Rectal smooth muscle tissue (tissue), 1 donor: Measurements from ENCODE around the gene ASB18.

Source experiments
- H3K27ac ChIP-seq: one replicate; pipeline ENCODE4 v1.7.0; 2013; ENCODE audit warnings: low read depth, low read length, inconsistent platforms
- H3K27me3 ChIP-seq: one replicate; pipeline ENCODE4 v1.7.0; 2013; ENCODE audit warnings: low read length; ENCODE audit not compliant: control insufficient read depth, insufficient read depth
- H3K36me3 ChIP-seq: one replicate; pipeline ENCODE4 v1.7.0; 2013; ENCODE audit warnings: low read length; ENCODE audit not compliant: control insufficient read depth, insufficient read depth
- H3K4me1 ChIP-seq: one replicate; pipeline ENCODE4 v1.7.0; 2013; ENCODE audit warnings: low read length; ENCODE audit not compliant: control insufficient read depth, insufficient read depth
- H3K4me3 ChIP-seq: one replicate; pipeline ENCODE4 v1.7.0; 2013; ENCODE audit warnings: low read length
- H3K9ac ChIP-seq: one replicate; pipeline ENCODE4 v1.7.0; 2013; ENCODE audit warnings: low read length

Gene ASB18

GRCh38 chr2:236173036-236173728 lies 91.0 kb downstream of the ASB18 start:
- Histone ChIP-seq H3K36me3 (no peaks in the 10 kb centered on the region), H3K27me3 (peaks cover 61% of the 10 kb centered on the region), H3K4me3 (no peak overlapping the region), H3K27ac (no peak overlapping the region), H3K9ac (no peak overlapping the region), H3K4me1 (no peaks in the 10 kb centered on the region)

- H3K9ac ChIP-seq: no peak overlapping the region
- peaks cover 54% of the 10 kb centered on the region for H3K27me3 ChIP-seq
- H3K4me1 ChIP-seq: no peaks in the 10 kb centered on the region
- H3K4me3 ChIP-seq: no peak overlapping the region
- H3K27ac ChIP-seq: no peak overlapping the region
- no peaks in the 10 kb centered on the region for H3K36me3 ChIP-seq
Observed at GRCh38 chr2:236172255-236173035, 91.8 kb downstream of the ASB18 start.

- H3K27ac ChIP-seq: no peak overlapping the region
- H3K4me3 ChIP-seq: no peak overlapping the region
- H3K9ac ChIP-seq: no peak overlapping the region
- peaks cover 57% of the 10 kb centered on the region for H3K27me3 ChIP-seq
- H3K4me1 ChIP-seq: peaks cover 3% of the 10 kb centered on the region
- H3K36me3 ChIP-seq: no peaks in the 10 kb centered on the region
Observed at GRCh38 chr2:236171680-236172254, 92.4 kb downstream of the ASB18 start.

- peaks cover 61% of the 10 kb centered on the region for H3K27me3 ChIP-seq
- H3K4me3 ChIP-seq: no peak overlapping the region
- peaks cover 4% of the 10 kb centered on the region for H3K4me1 ChIP-seq
Observed at GRCh38 chr2:236171181-236171679, 93.0 kb downstream of the ASB18 start.

DNA sequence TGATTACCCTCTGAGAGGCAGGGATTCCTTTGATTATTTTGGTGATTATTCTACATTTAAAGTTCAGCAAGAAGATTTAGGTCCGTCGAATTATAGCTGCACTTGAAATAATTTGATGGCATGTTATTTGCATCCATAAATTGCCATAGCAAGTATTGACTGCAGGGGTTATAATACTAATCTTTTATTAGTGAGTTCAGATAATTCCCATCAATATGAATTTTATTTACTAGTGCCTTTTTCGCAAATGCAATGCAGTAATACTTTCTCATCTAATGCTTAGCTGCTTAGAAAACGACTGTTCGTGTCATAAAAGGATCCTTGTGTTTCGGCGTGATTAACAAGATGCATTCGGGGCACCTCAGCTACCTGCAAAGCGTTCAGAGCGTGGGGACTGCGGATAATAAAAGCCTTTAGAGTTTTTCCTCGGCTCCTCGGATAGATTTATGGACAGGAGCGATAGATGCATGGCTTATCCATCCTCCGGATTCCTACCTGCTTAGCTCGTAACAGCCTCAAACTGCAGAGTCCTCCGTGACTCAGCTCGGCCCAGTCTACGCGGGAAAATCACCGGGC lies 93.5 kb downstream of the ASB18 start:
- no peak overlapping the region for H3K9ac ChIP-seq
- no peak overlapping the region for H3K4me3 ChIP-seq
- peaks cover 64% of the 10 kb centered on the region for H3K27me3 ChIP-seq
- no peak overlapping the region for H3K27ac ChIP-seq
- H3K4me1 ChIP-seq: peaks cover 5% of the 10 kb centered on the region
- no peaks in the 10 kb centered on the region for H3K36me3 ChIP-seq

More at GRCh38 chr2:236171181-236171679, 93.0 kb downstream of the ASB18 start:
- no peaks in the 10 kb centered on the region for H3K36me3 ChIP-seq
- H3K9ac ChIP-seq: no peak overlapping the region
- no peak overlapping the region for H3K27ac ChIP-seq

DNA sequence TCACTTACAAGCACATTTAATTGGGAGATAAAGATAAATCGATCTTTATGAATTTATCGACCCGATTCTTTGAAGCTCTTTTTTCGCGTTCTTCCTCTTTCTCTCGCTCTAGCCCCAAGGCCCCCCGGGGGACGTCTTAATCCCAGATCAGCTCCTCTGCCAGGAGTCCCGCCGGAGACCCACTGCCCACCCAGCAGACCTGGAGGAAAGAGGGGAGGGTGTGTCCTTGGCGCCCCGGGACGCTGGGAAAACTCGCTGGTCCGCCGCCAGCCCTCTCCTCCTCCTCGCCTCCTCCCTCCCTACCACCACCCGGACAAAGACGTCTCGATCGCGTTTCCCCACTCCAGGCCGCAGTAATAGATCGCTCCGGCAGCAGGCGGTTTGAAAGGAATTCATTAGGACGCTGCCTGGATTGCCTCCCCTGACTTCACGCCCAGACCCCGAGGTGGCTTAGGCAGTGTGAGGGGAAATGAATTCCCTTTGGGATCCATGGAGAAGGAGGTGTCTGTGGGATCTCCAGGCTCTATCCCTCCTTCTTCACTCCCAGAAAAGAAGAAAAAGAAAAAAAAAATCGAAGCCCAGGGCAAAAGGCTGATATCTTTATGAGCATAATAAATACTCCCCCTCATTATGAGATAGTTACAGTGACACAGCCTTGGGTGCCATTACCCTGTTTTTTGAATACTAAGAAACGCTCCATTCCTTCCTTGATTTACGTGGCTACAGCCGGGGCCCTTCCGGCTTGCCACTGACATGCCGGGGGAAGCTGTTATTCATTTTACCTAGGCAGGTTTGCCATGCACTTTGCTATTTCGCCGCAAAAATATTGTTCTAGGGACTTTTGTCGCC lies 94.2 kb downstream of the ASB18 start:
- Histone ChIP-seq H3K4me3 (no peak overlapping the region), H3K27me3 (peaks cover 63% of the 10 kb centered on the region), H3K9ac (no peak overlapping the region), H3K4me1 (peaks cover 6% of the 10 kb centered on the region), H3K27ac (no peak overlapping the region), H3K36me3 (no peaks in the 10 kb centered on the region)

- no peak overlapping the region for H3K4me3 ChIP-seq
Observed at GRCh38 chr2:236169151-236169721, 95.0 kb downstream of the ASB18 start.

DNA sequence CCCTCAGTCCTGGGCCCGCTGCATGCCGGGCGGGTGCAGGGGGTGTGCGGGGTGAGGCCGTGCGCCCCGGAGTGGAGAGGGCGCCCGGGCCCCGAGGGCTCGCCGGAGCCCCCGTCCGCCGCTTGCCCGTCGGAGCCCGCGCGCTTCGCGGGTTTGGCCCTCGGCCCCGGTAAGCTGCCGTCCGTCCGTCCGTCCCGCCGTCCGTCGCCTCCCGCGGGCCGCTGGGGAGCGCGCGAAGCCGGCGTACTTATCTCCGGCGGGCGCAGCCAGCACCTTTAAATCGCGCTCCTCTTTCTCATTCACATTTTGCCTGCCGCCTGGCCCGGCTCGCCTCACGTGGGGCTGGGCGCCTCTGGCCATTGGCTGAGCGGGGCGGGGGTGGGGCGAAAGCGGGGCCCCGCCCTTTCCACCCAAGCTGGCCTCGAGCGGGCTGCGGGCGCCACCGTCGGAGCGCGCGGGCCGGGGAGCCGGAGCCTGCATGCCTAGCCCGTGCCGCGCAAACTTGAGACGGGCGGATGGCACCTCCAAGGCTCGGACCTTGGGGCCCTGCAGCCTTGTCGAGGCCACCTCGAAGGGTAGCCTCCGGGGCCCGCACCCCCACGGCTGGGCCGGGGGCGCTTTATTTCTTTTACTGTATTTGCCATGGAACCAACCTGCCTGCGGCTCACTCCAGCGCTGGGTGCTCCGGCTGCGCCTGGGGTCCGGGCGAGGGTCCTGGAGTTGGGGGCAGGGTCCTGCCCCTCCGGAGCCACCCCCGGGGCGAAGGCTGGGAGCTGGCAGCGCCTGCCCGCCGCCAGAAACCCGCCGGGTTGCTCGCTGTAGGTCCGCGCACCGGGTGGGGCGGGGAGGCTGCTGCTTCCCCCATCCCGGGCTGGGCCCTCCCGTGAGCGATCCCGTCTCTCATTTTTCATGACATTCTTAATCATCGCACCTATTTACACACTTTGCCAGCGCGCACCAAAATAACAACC lies 95.8 kb downstream of the ASB18 start, which contains the start of gene GBX2:
Gene GBX2, minus strand, starts transcription at position 277 of the 971 bp plus-strand sequence. CDS start 415 bp downstream, outside the sequence.
- H3K4me3 ChIP-seq: peak within 1 kb of the TSS; percentile 52
- peaks cover 69% of the 10 kb centered on the region for H3K27me3 ChIP-seq
- no peak within 1 kb of the TSS for H3K27ac ChIP-seq
- H3K9ac ChIP-seq: no peak within 1 kb of the TSS
- H3K4me1 ChIP-seq: peaks cover 13% of the 10 kb centered on the region
- no peaks in the 10 kb centered on the region for H3K36me3 ChIP-seq

More at GRCh38 chr2:236169151-236169721, 95.0 kb downstream of the ASB18 start:
- Histone ChIP-seq H3K4me1 (peaks cover 10% of the 10 kb centered on the region), H3K27me3 (peaks cover 68% of the 10 kb centered on the region), H3K9ac (no peak overlapping the region), H3K27ac (no peak overlapping the region), H3K36me3 (no peaks in the 10 kb centered on the region)

DNA sequence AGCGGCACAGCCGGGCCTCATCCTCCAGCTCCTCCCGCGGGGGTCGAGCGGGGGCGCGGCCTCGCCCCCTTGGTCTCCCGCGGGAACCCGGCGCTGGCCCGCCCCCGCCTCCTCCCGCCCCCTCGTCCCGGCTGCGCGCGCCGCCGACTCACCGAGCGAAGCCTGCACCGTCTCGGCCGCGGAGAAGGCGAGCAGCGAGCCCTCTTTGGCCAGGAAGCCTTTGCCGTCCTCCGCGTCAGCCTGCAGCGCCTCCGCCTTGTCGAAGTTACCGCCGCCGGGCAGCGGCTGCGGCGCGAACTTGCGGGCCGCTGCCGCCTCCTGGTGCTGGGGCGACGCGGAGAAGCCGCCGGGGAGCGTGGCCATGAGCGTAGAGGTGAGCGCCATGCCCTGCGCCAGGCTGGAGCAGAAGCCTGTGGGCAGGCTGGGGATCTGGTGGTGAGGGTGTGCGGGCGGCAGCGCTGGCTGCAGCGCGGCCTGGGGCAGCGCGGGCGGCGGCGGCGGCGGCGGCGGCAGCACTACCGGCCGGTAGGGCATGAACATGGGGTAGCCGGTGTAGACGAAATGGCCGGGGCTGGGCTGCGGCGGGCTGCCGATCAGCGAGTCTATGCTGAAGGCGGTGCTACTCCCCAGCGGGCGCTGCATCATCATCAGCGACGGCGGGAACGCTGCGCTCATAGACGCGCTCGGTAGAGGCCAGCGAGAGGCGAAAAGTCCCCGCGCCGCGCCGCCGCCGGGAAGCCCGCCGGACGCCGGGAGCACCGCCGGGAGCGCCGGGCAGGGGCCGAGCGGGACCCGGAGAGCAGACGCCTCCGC lies 96.7 kb downstream of the ASB18 start:
- peaks cover 71% of the 10 kb centered on the region for H3K27me3 ChIP-seq
- H3K4me1 ChIP-seq: peaks cover 13% of the 10 kb centered on the region
- H3K4me3 ChIP-seq: peak overlapping the region; percentile 52
- H3K9ac ChIP-seq: no peak overlapping the region
- no peaks in the 10 kb centered on the region for H3K36me3 ChIP-seq
- H3K27ac ChIP-seq: no peak overlapping the region

GRCh38 chr2:236166796-236167296 lies 97.4 kb downstream of the ASB18 start:
- H3K27me3 ChIP-seq: peaks cover 71% of the 10 kb centered on the region
- no peak overlapping the region for H3K9ac ChIP-seq
- H3K36me3 ChIP-seq: no peaks in the 10 kb centered on the region
- peak overlapping the region; percentile 45 for H3K4me3 ChIP-seq
- H3K4me1 ChIP-seq: peaks cover 13% of the 10 kb centered on the region
- no peak overlapping the region for H3K27ac ChIP-seq
